GM19455 (cell line): Measurements from ENCODE around the gene MAP1B.

Experiments used
- ATAC-seq: cut with Tn5 transposase; IDR thresholded peaks from one replicate; pipeline ENCODE4 v1.9.1; 2021; ENCODE audit not compliant: unreplicated experiment

Gene MAP1B

DNA sequence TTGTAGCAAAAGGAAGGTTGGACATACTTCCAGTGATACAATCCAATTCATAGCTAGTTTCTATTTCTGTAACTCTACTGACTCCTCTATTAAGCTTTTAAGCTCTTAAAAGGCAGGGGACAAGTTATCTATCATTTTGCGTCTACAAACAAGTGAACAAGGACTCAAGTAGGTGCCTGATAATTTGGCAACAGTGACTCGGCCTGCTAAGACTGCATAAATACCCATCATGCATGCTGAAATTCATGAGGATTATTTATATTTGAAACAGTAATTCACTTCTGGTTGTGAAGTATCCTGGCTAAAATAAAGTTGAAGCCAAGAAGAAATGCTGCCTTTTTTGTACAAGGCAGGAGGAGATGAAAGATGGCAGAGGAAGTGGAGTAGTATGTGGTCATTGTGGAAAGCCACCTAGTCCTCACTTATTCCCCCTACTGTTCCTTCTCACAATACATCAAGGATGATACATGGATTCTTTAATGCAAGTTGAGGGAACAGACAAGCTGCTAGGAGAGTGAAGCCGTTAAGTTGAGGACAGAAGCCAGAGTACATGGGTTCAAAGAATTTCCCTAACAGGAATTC, 138.8 kb downstream of the MAP1B start:
- ATAC-seq: no peak

DNA sequence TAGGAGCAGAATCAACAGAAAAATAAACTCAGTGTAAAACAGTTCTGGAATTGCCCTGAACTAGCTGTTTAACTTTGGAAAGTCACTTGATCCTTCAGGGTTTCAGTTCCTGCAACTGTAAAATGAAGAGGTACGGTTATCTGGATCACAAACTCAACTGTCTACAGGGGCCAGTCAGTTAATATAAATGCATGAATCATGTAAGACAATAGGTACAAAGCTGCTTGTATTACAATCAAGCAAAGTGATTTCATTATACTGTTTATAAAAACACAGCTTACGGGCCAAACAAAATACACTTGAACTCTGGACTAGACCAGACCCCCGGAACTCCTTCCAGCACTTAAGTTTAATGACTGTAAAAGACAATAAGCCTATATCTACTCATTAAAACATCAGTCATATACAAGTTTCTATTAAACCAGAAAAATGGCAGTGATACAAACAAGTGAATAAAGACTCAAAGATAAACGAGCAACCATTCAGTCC, 139.7 kb downstream of the MAP1B start:
- no peak for ATAC-seq

- ATAC-seq: no peak
These were observed 141.2 kb downstream of the MAP1B start for GRCh38 chr5:72248410-72248981.

DNA sequence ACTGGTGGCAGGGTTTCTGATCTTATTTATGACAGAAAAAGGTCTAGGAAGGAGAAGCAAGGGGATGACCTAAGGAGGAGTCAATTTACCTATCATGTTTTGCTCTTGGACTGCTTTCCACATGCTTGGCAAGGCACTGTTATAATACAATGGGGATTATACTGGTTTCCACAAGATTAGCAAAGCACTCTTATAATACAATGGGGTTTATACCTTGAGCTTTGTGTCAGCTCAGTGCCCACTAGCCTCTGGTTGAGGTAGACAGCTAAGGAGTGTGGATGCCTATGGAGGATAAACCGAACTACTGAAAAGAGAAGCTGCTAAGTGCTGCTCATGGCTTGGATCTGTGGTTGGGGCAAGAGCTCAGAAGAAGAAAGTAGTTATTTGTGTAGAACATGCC, 144.1 kb downstream of the MAP1B start:
- no peak for ATAC-seq

GRCh38 chr5:72252008-72252407, 144.7 kb downstream of the MAP1B start:
- ATAC-seq: no peak

- ATAC-seq: no peak
These were observed 145.4 kb downstream of the MAP1B start for GRCh38 chr5:72252574-72253155.

GRCh38 chr5:72255237-72255636, 148.0 kb downstream of the MAP1B start:
- no peak for ATAC-seq

DNA sequence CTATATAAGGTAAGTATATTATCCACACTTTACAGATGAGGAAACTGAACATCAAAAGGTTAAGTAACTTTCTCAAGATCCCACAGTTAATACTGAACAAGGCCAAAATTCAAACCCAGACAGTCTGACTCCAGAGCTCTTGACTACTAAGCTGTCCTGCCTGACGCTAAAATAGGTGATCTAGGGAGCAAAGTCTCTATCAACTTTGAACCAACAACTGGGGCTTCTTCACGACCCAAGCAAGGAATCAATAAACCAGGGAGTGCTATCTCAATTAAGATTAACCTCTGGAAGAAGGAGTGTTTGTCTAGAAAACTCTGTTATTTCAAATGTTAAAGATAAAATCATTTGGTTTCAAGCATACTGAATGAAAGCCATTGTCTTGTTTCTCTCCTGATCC, 148.4 kb downstream of the MAP1B start:
- no peak for ATAC-seq

- ATAC-seq: no peak
These were observed 149.3 kb downstream of the MAP1B start for GRCh38 chr5:72256536-72256935.
